GM13976 (cell line): ENCODE results near the gene FBH1.
"Not testable (repeated sequence)": the region's sequence is repeated elsewhere in the genome, so short reads cannot be mapped to it uniquely, and the experiment has no call there.

Experiments used
- DNase-seq: peaks from one replicate; pipeline ENCODE4 v3.0.0; 2012; ENCODE audit warnings: low spot score
- CTCF ChIP-seq: IDR thresholded peaks from 2 replicates; pipeline ENCODE4 v1.5.1; 2012; ENCODE audit warnings: borderline replicate concordance, mild to moderate bottlenecking; ENCODE audit not compliant: insufficient read depth; ENCODE audit errors: extremely low read depth, missing control alignments, control extremely low read depth
- in situ Hi-C: fragments of 300-500 bp; cut with MboI; formaldehyde crosslinking; loops from one replicate; pipeline ENCODE4 v1.12.0; 2022; ENCODE audit warnings: low sequenced_read_pairs, mixed read lengths, inconsistent platforms; ENCODE audit not compliant: unreplicated experiment

The FBH1 gene

DNA sequence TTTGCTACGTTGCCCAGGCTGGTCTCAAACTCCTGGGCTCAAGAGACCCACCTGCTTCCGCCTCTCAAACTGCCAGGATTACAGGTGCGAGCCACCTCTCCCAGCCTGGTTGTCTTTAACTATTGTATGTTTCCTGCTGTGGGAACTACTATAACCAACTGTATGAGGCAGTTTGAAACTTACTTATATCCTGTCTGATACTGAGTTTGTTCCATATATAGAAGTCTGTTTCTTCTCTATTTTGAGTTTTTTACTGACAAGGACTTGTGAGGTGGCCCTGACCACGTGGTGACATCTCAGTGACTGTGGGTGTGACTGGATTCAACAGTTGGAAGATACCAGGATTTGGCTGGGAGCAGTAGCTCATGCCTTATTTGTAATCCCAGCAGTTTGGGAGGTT lies 14.2 kb downstream of the FBH1 start:
- in situ Hi-C loops: no loop called here
- no peak for TF ChIP-seq CTCF
- DNase-seq: peak; percentile 77

GRCh38 chr10:5905854-5906507 lies 15.9 kb downstream of the FBH1 start:
- in situ Hi-C loops: no loop called here

GRCh38 chr10:5906651-5907050 lies 16.6 kb downstream of the FBH1 start:
- TF ChIP-seq CTCF: no peak
- DNase-seq: no peak
- in situ Hi-C loops: no loop called here

More at GRCh38 chr10:5905854-5906507, 15.9 kb downstream of the FBH1 start:
- DNase-seq: no peak
- TF ChIP-seq CTCF: no peak

DNA sequence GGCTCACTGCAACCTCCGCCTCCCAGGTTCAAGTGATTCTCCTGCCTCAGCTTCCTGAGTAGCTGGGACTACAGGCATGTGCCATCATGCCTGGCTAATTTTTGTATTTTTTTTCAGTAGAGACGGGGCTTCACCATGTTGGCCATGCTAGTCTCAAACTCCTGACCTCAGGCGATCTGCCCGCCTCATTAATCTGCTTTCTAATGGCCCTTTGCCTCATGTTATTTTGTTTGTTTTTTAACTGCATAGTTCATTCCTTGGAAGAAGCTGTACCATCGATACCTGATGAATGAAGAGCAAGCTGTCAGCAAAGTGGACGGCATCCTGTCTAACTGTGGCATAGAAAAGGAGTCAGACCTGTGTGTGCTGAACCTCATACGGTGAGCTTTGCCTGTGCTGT lies 18.6 kb downstream of the FBH1 start:
- DNase-seq, in situ Hi-C loops: not testable (repeated sequence)

DNA sequence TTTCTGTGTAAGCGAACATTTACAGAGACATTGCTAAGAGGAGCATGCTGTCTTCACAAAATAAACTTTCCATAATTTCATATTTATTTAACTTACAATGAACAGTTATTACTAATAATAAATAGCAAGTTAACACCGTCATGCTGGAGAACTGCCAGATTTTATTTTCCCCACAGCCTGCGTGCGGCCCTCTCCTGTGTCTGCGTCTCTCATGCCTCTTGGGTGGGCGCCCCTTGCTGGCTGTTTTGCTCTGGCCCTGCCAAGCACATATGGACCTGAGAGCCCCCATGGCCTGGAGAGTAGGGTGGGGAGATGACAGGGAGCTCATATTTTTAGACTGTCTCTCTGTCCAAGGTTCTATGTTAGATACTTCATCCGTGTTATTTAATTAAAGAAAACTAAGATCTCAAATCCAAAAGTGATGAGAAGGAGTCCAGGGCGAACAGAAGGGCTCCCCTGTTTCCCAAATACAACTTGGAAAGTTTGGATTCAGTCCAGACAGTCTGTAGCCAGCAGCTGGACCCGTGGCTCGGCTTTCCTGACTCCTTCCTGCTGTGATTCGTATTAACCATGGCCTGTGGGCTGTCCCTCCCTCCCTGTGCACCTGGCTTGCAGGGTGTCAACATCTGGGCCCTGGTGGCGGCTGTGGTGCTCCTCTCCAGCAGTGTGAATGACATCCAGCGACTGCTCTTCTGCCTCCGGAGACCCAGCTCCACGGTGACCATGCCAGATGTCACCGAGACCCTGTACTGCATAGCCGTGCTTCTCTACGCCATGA lies 20.5 kb downstream of the FBH1 start:
- TF ChIP-seq CTCF: no peak
- in situ Hi-C loops: no loop called here
- no peak for DNase-seq

DNA sequence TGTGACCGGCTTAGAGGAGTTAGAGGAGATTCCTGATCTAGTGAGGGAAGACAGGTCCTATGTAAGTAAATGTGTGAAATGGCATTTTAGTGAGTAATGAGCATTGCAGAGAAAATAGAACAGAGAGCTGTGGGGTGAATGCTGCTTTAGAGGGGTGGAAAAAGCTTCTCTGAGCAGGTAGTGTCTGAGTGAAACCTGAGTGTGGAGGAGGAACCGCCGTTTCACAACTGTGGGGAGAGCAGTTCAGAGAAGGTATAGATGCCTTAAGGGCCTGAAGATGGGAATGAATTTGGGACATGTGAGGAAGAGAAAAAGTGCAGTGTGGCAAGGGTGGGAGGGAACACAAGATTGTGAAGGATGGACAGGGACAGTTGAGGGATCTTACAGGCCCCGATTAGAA lies 21.6 kb downstream of the FBH1 start:
- no peak for TF ChIP-seq CTCF
- no peak for DNase-seq
- in situ Hi-C loops: no loop called here

GRCh38 chr10:5913736-5914135 lies 23.7 kb downstream of the FBH1 start:
- DNase-seq: no peak
- TF ChIP-seq CTCF: no peak
- in situ Hi-C loops: no loop called here
